Mammary epithelial cell (primary cell): ENCODE measurements around the gene PNMA6E.

Experiments
- EZH2 ChIP-seq: IDR thresholded peaks from 2 replicates; pipeline ENCODE4 v1.6.1; 2012; ENCODE audit warnings: low read length, inconsistent platforms, borderline replicate concordance
- TF ChIP-seq, protein P1 (sequence below), 2 donors: IDR thresholded peaks in 1 of 2; conservative IDR thresholded peaks in 1 of 2; 2 replicates each; pipeline ENCODE4 v1.5.1; 2011 to 2012; ENCODE audit warnings: inconsistent platforms in 2 of 2, low read length in 2 of 2, mild to moderate bottlenecking in 2 of 2, control low read depth in 1 of 2, low read depth in 1 of 2; ENCODE audit not compliant: insufficient read depth in 1 of 2; ENCODE audit errors: extremely low read depth in 1 of 2

DNA sequence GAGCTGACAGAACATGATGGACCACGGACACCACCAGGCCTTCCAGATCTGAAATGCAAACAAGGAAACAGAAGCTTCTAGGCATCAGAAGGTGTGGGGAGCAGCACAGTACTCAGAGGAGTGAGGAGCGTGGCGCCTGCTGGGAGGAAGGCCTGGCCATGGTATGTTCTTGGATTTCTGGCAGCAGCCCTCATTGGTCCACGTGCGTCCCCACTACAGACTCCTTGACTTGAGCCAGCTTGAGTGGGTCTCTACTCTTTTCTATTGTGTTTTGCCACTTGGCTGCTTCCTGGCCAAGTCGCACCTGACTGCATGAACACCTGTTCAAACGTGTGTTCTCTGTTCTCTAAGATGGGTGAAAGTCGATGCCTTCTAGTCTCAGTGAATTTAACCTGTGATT is 49.2 kb downstream of the PNMA6E start:
- TF ChIP-seq, protein P1, sequence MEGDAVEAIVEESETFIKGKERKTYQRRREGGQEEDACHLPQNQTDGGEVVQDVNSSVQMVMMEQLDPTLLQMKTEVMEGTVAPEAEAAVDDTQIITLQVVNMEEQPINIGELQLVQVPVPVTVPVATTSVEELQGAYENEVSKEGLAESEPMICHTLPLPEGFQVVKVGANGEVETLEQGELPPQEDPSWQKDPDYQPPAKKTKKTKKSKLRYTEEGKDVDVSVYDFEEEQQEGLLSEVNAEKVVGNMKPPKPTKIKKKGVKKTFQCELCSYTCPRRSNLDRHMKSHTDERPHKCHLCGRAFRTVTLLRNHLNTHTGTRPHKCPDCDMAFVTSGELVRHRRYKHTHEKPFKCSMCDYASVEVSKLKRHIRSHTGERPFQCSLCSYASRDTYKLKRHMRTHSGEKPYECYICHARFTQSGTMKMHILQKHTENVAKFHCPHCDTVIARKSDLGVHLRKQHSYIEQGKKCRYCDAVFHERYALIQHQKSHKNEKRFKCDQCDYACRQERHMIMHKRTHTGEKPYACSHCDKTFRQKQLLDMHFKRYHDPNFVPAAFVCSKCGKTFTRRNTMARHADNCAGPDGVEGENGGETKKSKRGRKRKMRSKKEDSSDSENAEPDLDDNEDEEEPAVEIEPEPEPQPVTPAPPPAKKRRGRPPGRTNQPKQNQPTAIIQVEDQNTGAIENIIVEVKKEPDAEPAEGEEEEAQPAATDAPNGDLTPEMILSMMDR (conservative IDR thresholded peaks at IDR 0.05 in 1 of 2, IDR thresholded peaks at IDR 0.05 in 1 of 2; ENCODE audit: extremely low read depth in 1 of 2, insufficient read depth in 1 of 2, low read depth in 1 of 2, low read length in 2 of 2): no peak
- no peak for TF ChIP-seq EZH2
